Stimulated activated naive CD4-positive, alpha-beta T cell (primary cell): ENCODE data around the gene EGLN2.
"Not testable (repeated sequence)": the region's sequence is repeated elsewhere in the genome, so short reads cannot be mapped to it uniquely, and the experiment has no call there.

Experiments
- DNase-seq, 6 experiments: peaks; one replicate each; lab custom pipeline; 2025; lab: John Stamatoyannopoulos, UW

EGLN2 gene

DNA sequence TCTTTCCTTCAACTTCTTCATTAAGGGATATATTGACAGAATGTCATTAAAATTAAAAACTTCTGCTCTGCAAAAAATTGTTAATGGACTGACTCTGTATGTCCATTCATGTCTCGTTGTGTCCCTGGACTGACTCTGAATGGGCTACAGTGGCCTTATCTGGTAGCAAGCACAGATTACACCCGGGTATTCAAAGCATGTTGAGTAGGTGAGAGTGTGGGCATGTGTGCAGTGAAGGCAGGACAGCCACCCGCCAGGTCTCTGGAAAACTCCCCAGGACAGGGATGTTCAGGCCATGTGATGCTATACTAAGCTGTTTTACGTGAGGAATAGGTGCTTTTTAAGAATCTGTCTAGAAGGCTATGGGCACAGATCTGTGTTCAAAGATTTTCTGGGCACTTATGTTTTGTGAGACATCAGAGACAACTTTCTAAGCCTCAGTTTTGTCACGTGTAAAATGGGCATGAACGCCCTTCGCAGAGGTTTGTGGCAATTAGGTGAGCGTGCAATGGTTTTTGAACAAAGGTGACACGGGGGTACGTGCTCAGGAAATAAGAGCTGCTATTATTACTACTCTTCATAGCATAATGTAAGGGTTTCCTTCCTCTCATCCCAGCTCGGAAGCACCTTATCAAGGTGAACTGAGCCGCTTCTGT, 44.1 kb downstream of the EGLN2 start:
- peak in 1 of 6 experiments; percentile 52 for DNase-seq

DNA sequence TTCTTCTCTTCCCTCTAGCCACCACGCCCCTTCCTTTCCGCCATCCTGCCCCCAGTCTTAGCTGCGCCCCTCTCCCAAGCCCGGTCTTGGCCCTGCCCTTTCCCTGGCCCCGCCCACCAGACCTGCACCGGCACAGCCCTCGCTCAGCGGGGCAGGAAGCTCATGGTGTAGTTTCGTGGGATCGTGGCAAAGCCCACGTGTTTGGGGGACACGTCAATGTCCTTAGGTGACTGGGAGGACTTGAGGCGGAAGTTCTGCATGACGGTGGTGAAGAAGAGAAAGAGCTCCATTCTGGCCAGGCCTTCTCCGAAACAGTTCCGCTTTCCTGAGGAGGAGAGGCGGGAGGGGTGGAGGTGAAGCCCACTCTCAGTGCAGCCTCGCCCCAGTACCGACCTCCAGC, 44.7 kb downstream of the EGLN2 start:
- DNase-seq: peak in 5 of 6 experiments; percentile 69 to 82 (median 71)

DNA sequence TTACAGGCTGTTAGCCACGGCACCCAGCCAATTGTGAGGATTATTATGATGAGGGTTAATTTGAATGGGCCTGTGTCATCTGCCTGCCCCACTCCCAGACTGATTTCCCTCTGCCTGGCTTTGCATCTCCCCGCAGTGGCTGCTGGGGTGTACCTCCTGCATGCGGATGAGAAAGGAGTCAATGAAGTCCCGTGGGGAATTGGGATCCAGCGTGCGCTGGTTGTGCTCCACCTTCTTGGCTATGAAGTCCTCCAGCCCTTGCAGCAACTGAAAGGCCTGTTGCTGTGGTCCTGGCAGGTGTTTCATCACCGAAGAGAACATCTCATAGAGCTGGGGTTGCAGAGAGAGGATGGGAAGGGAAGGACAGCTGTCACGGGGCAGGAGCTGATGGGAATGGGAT, 47.7 kb downstream of the EGLN2 start:
- DNase-seq: not testable (repeated sequence)

DNA sequence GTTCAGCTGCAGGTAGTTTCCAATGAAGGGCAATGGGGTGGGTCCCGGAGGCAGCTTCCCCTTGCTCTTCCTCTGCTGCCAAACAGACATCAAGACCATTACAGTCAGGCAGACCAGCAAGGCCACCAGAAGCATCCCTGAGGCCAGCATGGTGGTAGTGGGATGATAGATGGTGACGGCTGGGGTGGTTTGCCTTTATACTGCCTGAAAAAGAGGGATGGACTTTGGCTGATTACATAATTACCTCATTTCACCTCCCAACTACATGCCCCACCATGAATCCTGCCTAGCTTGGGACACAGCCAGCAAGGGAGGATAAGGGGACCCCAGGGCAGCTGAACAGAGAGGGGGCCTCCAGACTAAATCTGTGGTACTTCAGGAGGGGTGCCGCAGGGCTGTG, 51.3 kb downstream of the EGLN2 start, which contains the start of gene CYP2A6:
CYP2A6 (minus strand) TSS at position 171 of the 400 bp plus-strand sequence; CDS start at position 150, 21 bp downstream.
- not testable (repeated sequence) for DNase-seq

DNA sequence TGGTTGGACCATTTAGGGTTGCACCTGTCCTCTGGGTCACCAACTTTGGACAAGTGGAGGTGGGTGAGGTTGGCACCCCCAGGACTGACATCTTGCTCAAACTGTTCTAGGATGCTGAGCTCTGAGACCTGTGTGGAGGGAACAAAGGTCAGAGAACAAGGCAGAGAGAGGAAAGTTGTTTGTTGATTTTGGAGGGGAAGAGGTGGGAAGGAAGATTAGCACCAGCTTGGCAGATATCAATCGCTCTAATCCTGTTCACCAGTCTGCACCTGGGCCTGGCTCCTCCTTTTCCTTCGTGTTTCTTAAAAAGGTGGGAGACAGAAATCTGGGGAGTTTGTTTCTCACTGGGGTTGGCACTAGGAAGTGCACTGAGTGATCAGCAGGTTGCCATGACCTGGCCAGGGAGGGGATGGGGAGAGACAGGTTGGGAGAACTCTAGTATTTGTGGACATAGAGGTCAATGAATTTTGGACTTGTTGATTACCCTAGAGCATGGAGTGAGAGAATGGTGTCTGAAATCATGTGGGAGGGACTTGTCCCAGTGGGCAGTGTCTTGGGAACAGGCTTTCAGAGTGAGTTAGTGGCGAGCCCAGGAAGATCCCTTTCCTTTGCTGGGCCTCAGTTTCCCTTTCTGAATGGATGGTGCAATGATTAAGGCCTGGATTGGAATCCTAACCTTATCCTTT, 53.6 kb downstream of the EGLN2 start:
- not testable (repeated sequence) for DNase-seq
